Activated B cell treated with CpG ODN at 0.5 μM for 24 hours (primary cell): ENCODE measurements around the gene PIEZO1. TPM values are rescaled to one million over a fixed set of nuclear protein-coding genes. Genes with fewer than 3 reads are reported as not detected.
A peak's percentile ranks its signal among the peaks of the same experiment; 100 is the strongest.

ENCODE experiments used
- ATAC-seq: fragments of 200-7000 bp; cut with Tn5 transposase; one replicate; pipeline ENCODE4 v1.10.0; 2021; ENCODE audit warnings: low read depth, mild to moderate bottlenecking, moderate library complexity
- CTCF ChIA-PET: fragments of 350-600 bp; sonication (Branson Sonifier 250); formaldehyde crosslinking; loops from one replicate; lab custom pipeline; 2021; ENCODE audit warnings: antibody characterized with exemption; lab: Charles Lee
- POLR2A ChIA-PET: fragments of 350-600 bp; sonication (Branson Sonifier 250); formaldehyde crosslinking; loops from one replicate; lab custom pipeline; 2021; ENCODE audit warnings: antibody characterized with exemption; lab: Charles Lee
- DNase-seq: peaks from one replicate; pipeline ENCODE4 v3.0.0; 2022
- H3K27ac Mint-ChIP-seq: one replicate; pipeline ENCODE4 v1.8.0; 2020; ENCODE audit warnings: mixed read lengths
- H3K27me3 Mint-ChIP-seq: one replicate; pipeline ENCODE4 v1.8.0; 2021; ENCODE audit warnings: mixed read lengths
- H3K36me3 Mint-ChIP-seq: one replicate; pipeline ENCODE4 v1.8.0; 2021; ENCODE audit warnings: low read depth, mixed read lengths
- H3K4me1 Mint-ChIP-seq: one replicate; pipeline ENCODE4 v1.8.0; 2021; ENCODE audit warnings: mixed read lengths
- H3K4me3 Mint-ChIP-seq: one replicate; pipeline ENCODE4 v1.8.0; 2020; ENCODE audit warnings: mild to moderate bottlenecking, mixed read lengths
- H3K9me3 Mint-ChIP-seq: one replicate; pipeline ENCODE4 v1.8.0; 2020; ENCODE audit warnings: mixed read lengths
- intact Hi-C: fragments of 100-400 bp; cut with micrococcal nuclease; formaldehyde crosslinking; loops from one replicate; pipeline ENCODE4 v1.15.1; 2024
- total RNA-seq: library from RNA; stranded (reverse); gene quantifications from 2 replicates; pipeline ENCODE4 v1.2.3, GENCODE V29; 2022
- TF ChIP-seq, protein P1 (sequence below): fragments of 200-600 bp; IDR thresholded peaks from one replicate; pipeline ENCODE4 v1.8.0; 2022; ENCODE audit warnings: antibody characterized with exemption, mild to moderate bottlenecking

PIEZO1 gene
- total RNA-seq, 1 donor from 2014 or later, result 85.9 TPM

DNA sequence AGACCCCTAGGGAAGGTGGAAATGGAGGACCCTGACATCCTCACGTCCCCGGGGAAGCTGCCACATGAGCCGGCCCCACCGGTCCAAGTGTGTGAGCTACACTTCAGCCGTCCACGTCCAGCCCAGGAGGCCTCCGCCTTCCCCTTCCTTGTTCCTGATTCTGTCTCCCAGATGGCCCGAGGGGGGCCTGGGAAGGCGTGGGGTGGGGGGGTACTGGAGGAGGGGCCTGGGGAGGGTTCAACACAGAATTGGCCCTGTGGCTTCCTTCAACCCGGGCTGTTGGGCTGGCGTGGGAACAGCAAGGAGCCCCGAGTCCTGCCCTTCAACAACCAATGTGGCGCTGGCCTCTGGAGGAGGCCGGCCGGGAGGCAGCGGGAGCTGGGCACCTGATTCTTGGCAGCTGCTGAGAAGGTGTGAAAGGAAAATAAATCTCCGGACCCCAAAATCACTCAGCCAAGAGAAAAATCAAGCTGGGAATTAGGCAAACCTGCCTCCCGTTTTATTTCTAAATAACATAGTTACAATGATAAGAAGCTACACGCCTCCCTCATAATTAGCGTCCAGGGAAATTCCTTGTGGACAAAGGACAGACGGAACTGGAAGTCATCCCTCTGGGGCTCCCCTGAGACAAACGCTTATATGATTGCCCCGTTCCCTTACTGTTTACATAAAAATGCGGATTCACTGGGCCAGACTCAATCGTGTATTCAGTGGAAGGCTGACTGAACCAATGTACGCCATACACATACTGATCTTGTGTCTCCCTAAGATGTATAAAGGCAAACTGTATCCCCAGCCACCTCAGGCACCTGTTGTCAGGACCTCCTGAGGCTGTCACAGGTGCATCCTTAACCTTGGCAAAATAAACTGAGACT, 28.5 kb upstream of the PIEZO1 start:
- CTCF ChIA-PET, result interaction anchor here (0.9 to 2.2 kb wide), 4 partner anchors 63 to 354 kb away, joined by 3 to 14 read pairs (median 3); no protein-coding TSS in a partner anchor
- peaks cover 7% of the 10 kb centered on the region for H3K36me3 Mint-ChIP-seq
- ATAC-seq, result no peak
- intact Hi-C loops, result loop anchor here (2.0 to 10.0 kb wide), 2 partner anchors 691 to 747 kb away; partner anchors contain the start of genes RPL13 and SPG7
- peaks cover 17% of the 10 kb centered on the region for H3K4me1 Mint-ChIP-seq
- H3K27me3 Mint-ChIP-seq, result no peaks in the 10 kb centered on the region
- DNase-seq, result no peak
- no peak overlapping the region for H3K4me3 Mint-ChIP-seq
- H3K27ac Mint-ChIP-seq, result no peak overlapping the region
- no peaks in the 10 kb centered on the region for H3K9me3 Mint-ChIP-seq
- TF ChIP-seq, protein P1, sequence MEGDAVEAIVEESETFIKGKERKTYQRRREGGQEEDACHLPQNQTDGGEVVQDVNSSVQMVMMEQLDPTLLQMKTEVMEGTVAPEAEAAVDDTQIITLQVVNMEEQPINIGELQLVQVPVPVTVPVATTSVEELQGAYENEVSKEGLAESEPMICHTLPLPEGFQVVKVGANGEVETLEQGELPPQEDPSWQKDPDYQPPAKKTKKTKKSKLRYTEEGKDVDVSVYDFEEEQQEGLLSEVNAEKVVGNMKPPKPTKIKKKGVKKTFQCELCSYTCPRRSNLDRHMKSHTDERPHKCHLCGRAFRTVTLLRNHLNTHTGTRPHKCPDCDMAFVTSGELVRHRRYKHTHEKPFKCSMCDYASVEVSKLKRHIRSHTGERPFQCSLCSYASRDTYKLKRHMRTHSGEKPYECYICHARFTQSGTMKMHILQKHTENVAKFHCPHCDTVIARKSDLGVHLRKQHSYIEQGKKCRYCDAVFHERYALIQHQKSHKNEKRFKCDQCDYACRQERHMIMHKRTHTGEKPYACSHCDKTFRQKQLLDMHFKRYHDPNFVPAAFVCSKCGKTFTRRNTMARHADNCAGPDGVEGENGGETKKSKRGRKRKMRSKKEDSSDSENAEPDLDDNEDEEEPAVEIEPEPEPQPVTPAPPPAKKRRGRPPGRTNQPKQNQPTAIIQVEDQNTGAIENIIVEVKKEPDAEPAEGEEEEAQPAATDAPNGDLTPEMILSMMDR, result no peak
- POLR2A ChIA-PET, result interaction anchor here (0.6 to 6.0 kb wide), 6 partner anchors 10 to 678 kb away, joined by 6 to 52 read pairs (median 16); partner anchors contain the start of genes CDT1, PIEZO1 and ZNF778

DNA sequence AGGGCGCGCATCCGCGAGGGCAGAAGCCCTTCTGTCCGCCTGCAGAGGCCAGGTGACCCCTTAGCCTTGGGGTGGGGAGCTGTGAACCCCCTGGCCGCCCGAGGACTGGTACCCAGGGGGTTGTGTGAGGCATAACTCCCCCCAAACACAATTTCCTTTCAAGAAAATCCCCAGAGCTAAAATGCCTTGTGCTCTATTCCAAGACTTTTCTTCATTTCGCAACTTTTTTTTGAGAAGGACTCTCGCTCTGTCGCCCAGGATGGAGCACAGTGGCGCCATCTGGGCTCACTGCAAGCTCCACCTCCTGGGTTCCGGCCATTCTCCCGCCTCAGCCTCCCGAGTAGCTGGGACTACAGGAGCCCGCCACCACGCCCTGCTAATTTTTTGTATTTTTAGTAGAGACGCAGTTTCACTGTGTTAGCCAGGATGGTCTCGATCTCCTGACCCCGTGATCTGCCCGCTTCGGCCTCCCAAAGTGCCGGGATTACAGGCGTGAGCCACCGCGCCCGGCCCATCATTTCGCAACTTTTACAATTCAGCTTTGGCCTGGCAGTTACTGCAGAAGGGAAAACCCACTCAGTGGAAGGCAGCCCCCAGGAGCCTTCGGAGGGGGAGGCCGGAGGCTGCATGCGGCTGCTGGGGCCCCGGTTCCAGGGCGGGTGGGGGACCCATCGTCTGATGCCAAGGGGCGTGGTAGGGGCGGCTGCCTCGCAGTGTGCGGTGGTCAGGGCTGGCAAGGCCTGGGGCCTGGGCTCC, 27.7 kb upstream of the PIEZO1 start:
- no peaks in the 10 kb centered on the region for H3K27me3 Mint-ChIP-seq

DNA sequence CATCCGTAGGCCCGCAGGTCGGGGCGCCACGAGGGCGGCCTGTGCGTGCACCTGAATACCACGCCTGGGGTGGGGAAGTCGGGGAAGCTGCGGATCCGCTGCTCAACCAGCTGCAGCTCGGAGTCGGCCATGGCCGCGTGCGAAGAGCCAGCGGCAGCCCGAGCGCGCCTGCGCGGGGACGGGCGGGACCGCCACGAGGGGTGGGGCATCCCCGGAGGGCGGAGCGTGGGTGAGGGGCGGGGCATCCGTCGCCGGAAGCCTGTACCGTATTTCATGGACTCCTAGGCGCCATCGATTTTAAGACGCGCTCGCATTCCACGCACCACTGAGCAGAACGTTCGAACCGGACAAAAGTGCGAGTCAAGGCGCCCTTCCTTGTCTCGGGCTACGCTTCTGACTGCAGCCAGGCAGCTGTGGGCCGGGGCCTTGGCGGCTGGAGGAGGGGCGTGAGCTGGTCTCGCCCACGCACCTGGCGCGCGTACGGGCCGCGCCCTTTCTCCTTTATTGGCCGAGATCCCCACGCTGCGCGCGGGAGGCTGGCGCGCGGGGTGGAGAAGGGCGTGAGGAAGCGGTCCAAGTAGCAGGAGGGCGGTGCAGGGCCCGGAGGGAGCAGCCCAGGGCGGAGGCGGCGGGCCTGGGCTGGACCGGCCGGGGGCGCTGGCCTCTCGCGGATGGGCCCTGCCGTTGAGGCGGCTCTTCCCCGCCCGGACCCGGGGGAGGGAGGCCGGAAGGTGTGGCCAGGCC, 26.9 kb upstream of the PIEZO1 start, which contains the start of gene APRT:
Gene APRT (minus strand): TSS at position 160 of the 744 bp plus-strand sequence. CDS start 29 bp downstream, at position 131.
- TF ChIP-seq, protein P1, result no peak
- ATAC-seq, result peak; percentile 86
- peak; percentile 99 for DNase-seq
- Mint-ChIP-seq H3K4me1 (peaks cover 17% of the 10 kb centered on the region), H3K4me3 (peak within 1 kb of the TSS; percentile 91), H3K27me3 (no peaks in the 10 kb centered on the region), H3K9me3 (no peaks in the 10 kb centered on the region), H3K27ac (peak within 1 kb of the TSS; percentile 97), H3K36me3 (peaks cover 13% of the 10 kb centered on the region)
- CTCF ChIA-PET, result interaction anchor here (0.6 to 2.9 kb wide), 6 partner anchors 25 to 356 kb away, joined by 3 to 15 read pairs (median 3); partner anchors contain the start of genes GALNS and TRAPPC2L
- intact Hi-C loops, result loop anchor here (1.0 to 10.0 kb wide), 7 partner anchors 9 to 749 kb away; partner anchors contain the start of genes CDH15, CDT1, PIEZO1 and RPL13
- POLR2A ChIA-PET, result interaction anchor here (0.6 to 6.0 kb wide), 27 partner anchors 9 to 406 kb away, joined by 3 to 52 read pairs (median 4); partner anchors contain the start of genes CDT1, GALNS, MVD and PIEZO1

More for the DNA sequence above, 27.7 kb upstream of the PIEZO1 start:
- CTCF ChIA-PET, result interaction anchor here (0.9 to 2.9 kb wide), 6 partner anchors 45 to 355 kb away, joined by 3 to 15 read pairs (median 3); partner anchors contain the start of genes GALNS and TRAPPC2L
- intact Hi-C loops, result loop anchor here (1.0 to 10.0 kb wide), 4 partner anchors 45 to 748 kb away; partner anchors contain the start of genes RPL13, SPG7 and TRAPPC2L
- ATAC-seq (no peak), DNase-seq (no peak)
- TF ChIP-seq, protein P1, result no peak
- POLR2A ChIA-PET, result interaction anchor here (0.6 to 6.0 kb wide), 23 partner anchors 9 to 679 kb away, joined by 3 to 52 read pairs (median 5); partner anchors contain the start of genes CDT1, GALNS, PIEZO1 and TRAPPC2L
- Mint-ChIP-seq H3K36me3 (peaks cover 13% of the 10 kb centered on the region), H3K4me1 (peaks cover 17% of the 10 kb centered on the region), H3K27ac (peak overlapping the region; percentile 79), H3K4me3 (peak overlapping the region; percentile 76), H3K9me3 (no peaks in the 10 kb centered on the region)

DNA sequence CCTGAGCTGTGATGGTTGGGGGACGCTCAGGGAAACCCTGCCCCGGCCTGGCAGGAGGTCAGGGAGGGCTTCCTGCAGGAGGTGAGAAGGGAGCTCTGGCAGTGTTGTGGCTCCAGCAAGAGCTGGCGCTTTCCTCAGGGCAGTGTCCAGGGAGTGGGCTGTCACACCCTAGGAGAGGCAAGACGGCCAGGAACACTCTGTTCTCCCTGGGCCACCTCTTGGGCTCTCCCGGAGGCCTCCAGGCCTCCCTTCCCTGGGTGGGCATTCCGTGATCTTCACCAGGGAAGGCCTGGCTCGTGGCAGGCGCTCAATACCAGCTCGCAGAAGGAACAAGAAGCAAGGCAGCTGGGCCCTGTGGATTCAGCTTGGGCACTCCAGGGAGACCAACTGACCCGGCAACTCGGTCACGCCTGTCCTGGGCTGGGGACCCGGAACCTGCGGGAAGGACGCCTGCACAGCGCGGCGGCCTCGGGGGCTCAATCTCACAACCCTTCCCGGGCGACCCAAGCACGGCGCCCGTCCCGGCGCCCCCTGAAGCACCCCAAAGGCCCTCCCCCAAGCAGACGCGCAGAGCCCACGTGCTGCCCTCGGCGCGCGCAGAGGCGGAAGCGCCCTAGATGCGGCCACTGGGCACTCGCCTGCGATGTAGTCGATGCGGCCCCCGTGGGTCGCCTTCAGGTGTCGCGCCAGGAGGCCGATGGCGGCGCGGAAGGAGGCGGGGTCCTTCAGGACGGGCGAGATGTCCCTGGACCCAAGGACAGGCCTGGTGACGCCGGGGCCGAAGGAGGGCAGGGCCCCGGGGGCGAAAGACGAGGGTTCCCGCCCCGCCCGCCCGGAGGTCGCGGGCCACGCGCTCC, 26.1 kb upstream of the PIEZO1 start:
- ATAC-seq, result peak; percentile 45
- intact Hi-C loops, result loop anchor here (1.0 to 10.0 kb wide), 4 partner anchors 8 to 694 kb away; partner anchors contain the start of genes CDH15, CDT1, PIEZO1 and SPG7
- DNase-seq, result peak; percentile 70
- Mint-ChIP-seq H3K27ac (peak overlapping the region; percentile 86), H3K4me1 (peaks cover 17% of the 10 kb centered on the region), H3K27me3 (no peaks in the 10 kb centered on the region), H3K9me3 (no peaks in the 10 kb centered on the region), H3K36me3 (peaks cover 13% of the 10 kb centered on the region), H3K4me3 (peak overlapping the region; percentile 91)
- ChIA-PET CTCF (interaction anchor here (0.6 to 2.9 kb wide), 7 partner anchors 24 to 74 kb away, joined by 3 to 15 read pairs (median 3); partner anchors contain the start of genes GALNS and TRAPPC2L), POLR2A (interaction anchor here (0.6 to 6.0 kb wide), 26 partner anchors 8 to 407 kb away, joined by 3 to 52 read pairs (median 4); partner anchors contain the start of genes CDT1, GALNS, MVD and PIEZO1)
- TF ChIP-seq, protein P1, result no peak
